ENCODE measurements around the gene VTI1A.

DNA sequence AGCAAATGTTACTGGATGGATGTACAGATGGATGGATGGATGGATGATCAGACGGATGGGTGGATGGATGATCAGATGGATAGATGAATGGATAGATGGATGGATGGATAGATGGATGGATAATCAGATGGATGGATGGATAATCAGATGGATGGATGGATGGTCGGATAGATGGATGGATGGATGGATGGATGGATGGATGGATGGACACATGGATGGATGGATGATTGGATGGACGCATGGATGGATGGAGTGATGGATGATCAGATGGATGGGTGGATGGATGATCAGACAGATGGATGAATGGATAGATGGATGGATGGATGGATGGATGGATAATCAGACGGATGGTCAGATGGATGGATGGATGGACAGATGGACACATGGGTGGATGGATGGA, 412.8 kb downstream of the VTI1A start:
- no peak for TF ChIP-seq POLR2A (IDR thresholded peaks at IDR 0.05)
- TF ChIP-seq, protein P1, sequence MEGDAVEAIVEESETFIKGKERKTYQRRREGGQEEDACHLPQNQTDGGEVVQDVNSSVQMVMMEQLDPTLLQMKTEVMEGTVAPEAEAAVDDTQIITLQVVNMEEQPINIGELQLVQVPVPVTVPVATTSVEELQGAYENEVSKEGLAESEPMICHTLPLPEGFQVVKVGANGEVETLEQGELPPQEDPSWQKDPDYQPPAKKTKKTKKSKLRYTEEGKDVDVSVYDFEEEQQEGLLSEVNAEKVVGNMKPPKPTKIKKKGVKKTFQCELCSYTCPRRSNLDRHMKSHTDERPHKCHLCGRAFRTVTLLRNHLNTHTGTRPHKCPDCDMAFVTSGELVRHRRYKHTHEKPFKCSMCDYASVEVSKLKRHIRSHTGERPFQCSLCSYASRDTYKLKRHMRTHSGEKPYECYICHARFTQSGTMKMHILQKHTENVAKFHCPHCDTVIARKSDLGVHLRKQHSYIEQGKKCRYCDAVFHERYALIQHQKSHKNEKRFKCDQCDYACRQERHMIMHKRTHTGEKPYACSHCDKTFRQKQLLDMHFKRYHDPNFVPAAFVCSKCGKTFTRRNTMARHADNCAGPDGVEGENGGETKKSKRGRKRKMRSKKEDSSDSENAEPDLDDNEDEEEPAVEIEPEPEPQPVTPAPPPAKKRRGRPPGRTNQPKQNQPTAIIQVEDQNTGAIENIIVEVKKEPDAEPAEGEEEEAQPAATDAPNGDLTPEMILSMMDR (IDR thresholded peaks at IDR 0.05) = no peak

Measured in thyroid gland (tissue), 4 donors.